Epithelial cell of proximal tubule (primary cell): Measurements from ENCODE around the gene ANKRD26. TPM values are rescaled to one million over a fixed set of nuclear protein-coding genes. Genes with fewer than 3 reads are reported as not detected.

Experiments used
- DNase-seq: peaks from one replicate; pipeline ENCODE4 v3.0.0-alpha.2; 2011; ENCODE audit warnings: low read depth
- H3K4me3 ChIP-seq: 2 replicates; pipeline ENCODE4 v1.5.1; 2011; ENCODE audit warnings: low read depth, mild to moderate bottlenecking, low read length
- total RNA-seq: library from RNA; depleted of rRNA; stranded (reverse); fragments of >200 nt; gene quantifications from 2 replicates; pipeline ENCODE4 v1.2.3, GENCODE V29; 2015
- TF ChIP-seq, protein P1 (sequence below): conservative IDR thresholded peaks from 2 replicates; pipeline ENCODE4 v1.5.1; 2012; ENCODE audit warnings: low read depth, mild to moderate bottlenecking, low read length

Gene ANKRD26
- total RNA-seq, 1 donor from 2014 or later, result 4.7 TPM

DNA sequence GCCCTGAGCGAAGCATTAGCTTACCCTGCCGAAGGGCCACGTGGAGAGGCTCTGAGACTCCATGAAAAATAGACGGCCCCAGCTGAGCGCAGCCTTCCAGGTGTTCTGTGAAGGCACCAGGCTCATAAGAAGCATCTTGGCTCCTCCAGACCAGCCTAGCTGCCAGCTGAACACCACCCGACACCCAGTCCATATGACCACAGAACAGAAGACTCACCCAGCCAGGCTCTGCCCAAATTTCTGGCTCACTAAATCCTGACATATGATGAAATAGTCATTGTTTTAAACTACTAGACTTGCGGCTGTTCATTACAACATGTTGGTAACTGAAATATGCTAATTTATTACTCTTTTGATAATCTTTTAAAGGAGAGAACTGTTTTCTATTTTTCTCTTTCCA is 140.0 kb downstream of the ANKRD26 start:
- TF ChIP-seq, protein P1, sequence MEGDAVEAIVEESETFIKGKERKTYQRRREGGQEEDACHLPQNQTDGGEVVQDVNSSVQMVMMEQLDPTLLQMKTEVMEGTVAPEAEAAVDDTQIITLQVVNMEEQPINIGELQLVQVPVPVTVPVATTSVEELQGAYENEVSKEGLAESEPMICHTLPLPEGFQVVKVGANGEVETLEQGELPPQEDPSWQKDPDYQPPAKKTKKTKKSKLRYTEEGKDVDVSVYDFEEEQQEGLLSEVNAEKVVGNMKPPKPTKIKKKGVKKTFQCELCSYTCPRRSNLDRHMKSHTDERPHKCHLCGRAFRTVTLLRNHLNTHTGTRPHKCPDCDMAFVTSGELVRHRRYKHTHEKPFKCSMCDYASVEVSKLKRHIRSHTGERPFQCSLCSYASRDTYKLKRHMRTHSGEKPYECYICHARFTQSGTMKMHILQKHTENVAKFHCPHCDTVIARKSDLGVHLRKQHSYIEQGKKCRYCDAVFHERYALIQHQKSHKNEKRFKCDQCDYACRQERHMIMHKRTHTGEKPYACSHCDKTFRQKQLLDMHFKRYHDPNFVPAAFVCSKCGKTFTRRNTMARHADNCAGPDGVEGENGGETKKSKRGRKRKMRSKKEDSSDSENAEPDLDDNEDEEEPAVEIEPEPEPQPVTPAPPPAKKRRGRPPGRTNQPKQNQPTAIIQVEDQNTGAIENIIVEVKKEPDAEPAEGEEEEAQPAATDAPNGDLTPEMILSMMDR, result no peak
- H3K4me3 ChIP-seq, result no peak overlapping the region
- DNase-seq, result no peak

DNA sequence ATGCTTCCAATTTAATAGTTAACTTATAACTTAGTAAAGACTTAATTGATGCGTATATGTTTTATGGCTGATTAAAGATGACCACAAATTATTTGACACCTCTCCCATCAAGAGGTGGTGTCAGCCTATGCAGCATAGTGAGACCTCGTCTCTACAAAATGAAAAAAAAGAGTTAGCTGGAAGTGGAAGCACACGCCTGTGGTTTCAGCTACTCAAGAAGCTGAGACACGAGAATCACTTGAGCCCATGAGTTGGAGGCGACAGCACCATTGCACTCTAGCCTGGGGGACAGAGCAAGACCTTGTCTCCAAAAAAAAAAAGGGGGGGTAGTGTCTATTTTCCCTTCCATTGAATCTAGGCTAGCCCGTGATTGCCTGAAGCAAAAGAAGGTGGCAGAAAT is 140.5 kb downstream of the ANKRD26 start:
- TF ChIP-seq, protein P1, result no peak
- no peak for DNase-seq
- H3K4me3 ChIP-seq, result no peak overlapping the region

Other genes with a start within 250 kb of the ANKRD26 start
- 34.1 and 37.6 TPM in 2 replicates for gene ABI1, start 239.5 kb downstream of the ANKRD26 start, total RNA-seq
- 65.8 and 80.6 TPM in 2 replicates for gene YME1L1, start 53.9 kb upstream of the ANKRD26 start, total RNA-seq
- gene MASTL, start 54.9 kb upstream of the ANKRD26 start, total RNA-seq, result 28.9 and 34.5 TPM in 2 replicates
- gene ACBD5, start 140.3 kb upstream of the ANKRD26 start, total RNA-seq, result 19.4 and 25.2 TPM in 2 replicates